Mesenchymal stem cell (in vitro differentiated cells and primary cell): ENCODE data around the gene E2F2.

Source experiments
- DNase-seq: peaks from one replicate; pipeline ENCODE4 v3.0.0-alpha.2; 2013
- H2AFZ ChIP-seq: one replicate; pipeline ENCODE4 v1.6.1; 2013; ENCODE audit warnings: low read depth, mild to moderate bottlenecking, control low read depth, inconsistent platforms, low read length, moderate library complexity
- H2AK5ac ChIP-seq: 2 replicates; pipeline ENCODE4 v1.6.1; 2013; ENCODE audit warnings: low read length, moderate library complexity, mild to moderate bottlenecking, inconsistent platforms; ENCODE audit not compliant: severe bottlenecking
- H2BK120ac ChIP-seq: one replicate; pipeline ENCODE4 v1.6.1; 2013; ENCODE audit warnings: low read depth, mild to moderate bottlenecking, inconsistent platforms, low read length, moderate library complexity
- H2BK12ac ChIP-seq, 2 experiments: one replicate each; pipeline ENCODE4 v1.6.1; 2013; ENCODE audit warnings: inconsistent platforms in 2 of 2, low read length in 2 of 2, mild to moderate bottlenecking in 2 of 2, moderate library complexity in 2 of 2, control low read depth in 1 of 2
- H2BK15ac ChIP-seq: one replicate; pipeline ENCODE4 v1.6.1; 2013; ENCODE audit warnings: mild to moderate bottlenecking, low read depth, inconsistent platforms; ENCODE audit not compliant: poor library complexity, severe bottlenecking
- H2BK5ac ChIP-seq: 2 replicates; pipeline ENCODE4 v1.6.1; 2013; ENCODE audit warnings: low read depth, mild to moderate bottlenecking, low read length, control low read depth, inconsistent platforms; ENCODE audit not compliant: poor library complexity, severe bottlenecking
- H3K14ac ChIP-seq, 2 experiments: one replicate each; pipeline ENCODE4 v1.6.1; 2013; ENCODE audit warnings: inconsistent platforms in 2 of 2, low read length in 2 of 2, control low read depth in 1 of 2, mild to moderate bottlenecking in 1 of 2, moderate library complexity in 1 of 2
- H3K18ac ChIP-seq, 2 experiments: one replicate each; pipeline ENCODE4 v1.6.1; 2013; ENCODE audit warnings: inconsistent platforms in 2 of 2, low read length in 2 of 2, control low read depth in 1 of 2, low read depth in 1 of 2, mild to moderate bottlenecking in 1 of 2
- H3K23ac ChIP-seq, 2 experiments: one replicate each; pipeline ENCODE4 v1.6.1; 2013; ENCODE audit warnings: inconsistent platforms in 2 of 2, low read length in 2 of 2, mild to moderate bottlenecking in 2 of 2, moderate library complexity in 2 of 2, control low read depth in 1 of 2
- H3K27ac ChIP-seq: 2 replicates; pipeline ENCODE4 v1.5.1; 2013; ENCODE audit warnings: mild to moderate bottlenecking, moderate library complexity, low read length, control low read depth, inconsistent platforms; ENCODE audit not compliant: poor library complexity, severe bottlenecking
- H3K27me3 ChIP-seq, 2 experiments: 2 replicates each; pipeline versions ENCODE4 v1.6.1 to v1.7.0; 2013; ENCODE audit warnings: low read length in 2 of 2, mild to moderate bottlenecking in 2 of 2, moderate library complexity in 2 of 2, control low read depth in 1 of 2, inconsistent platforms in 1 of 2; ENCODE audit not compliant: control insufficient read depth in 1 of 2, insufficient read depth in 1 of 2
- H3K36me3 ChIP-seq, 2 experiments: 2 replicates each; pipeline versions ENCODE4 v1.6.1 to v1.7.0; 2013; ENCODE audit warnings: low read length in 2 of 2, control low read depth in 1 of 2, inconsistent platforms in 1 of 2, low read depth in 1 of 2, mild to moderate bottlenecking in 1 of 2; ENCODE audit not compliant: insufficient read depth in 2 of 2, control insufficient read depth in 1 of 2
- H3K4ac ChIP-seq, 2 experiments: one replicate each; pipeline ENCODE4 v1.6.1; 2013; ENCODE audit warnings: inconsistent platforms in 2 of 2, low read length in 2 of 2, mild to moderate bottlenecking in 2 of 2, moderate library complexity in 2 of 2, control low read depth in 1 of 2, low read depth in 1 of 2
- H3K4me1 ChIP-seq: 2 replicates; pipeline ENCODE4 v1.6.1; 2013; ENCODE audit warnings: low read depth, low read length, control low read depth; ENCODE audit not compliant: control insufficient read depth, insufficient read depth
- H3K4me2 ChIP-seq: 2 replicates; pipeline ENCODE4 v1.6.1; 2013; ENCODE audit warnings: low read length, mild to moderate bottlenecking, inconsistent platforms; ENCODE audit not compliant: poor library complexity, severe bottlenecking
- H3K4me3 ChIP-seq, 2 experiments: 2 replicates each; pipeline versions ENCODE4 v1.5.1 to v1.7.0; 2013; ENCODE audit warnings: low read length in 2 of 2, mild to moderate bottlenecking in 2 of 2, control low read depth in 1 of 2, low read depth in 1 of 2; ENCODE audit not compliant: insufficient read depth in 1 of 2
- H3K79me1 ChIP-seq: replicated peaks from 2 replicates; pipeline ENCODE4 v1.6.1; 2013; ENCODE audit warnings: mild to moderate bottlenecking, control low read depth, low read length, inconsistent platforms; ENCODE audit not compliant: poor library complexity, severe bottlenecking
- H3K9ac ChIP-seq: 2 replicates; pipeline ENCODE4 v1.7.0; 2013; ENCODE audit warnings: mild to moderate bottlenecking, low read length, moderate library complexity
- H3K9me3 ChIP-seq: 2 replicates; pipeline ENCODE4 v1.7.0; 2013; ENCODE audit warnings: mild to moderate bottlenecking, low read length; ENCODE audit not compliant: control insufficient read depth
- H4K8ac ChIP-seq: one replicate; pipeline ENCODE4 v1.6.1; 2013; ENCODE audit warnings: inconsistent platforms, mild to moderate bottlenecking, low read length, moderate library complexity
- H4K91ac ChIP-seq: one replicate; pipeline ENCODE4 v1.6.1; 2013; ENCODE audit warnings: mild to moderate bottlenecking, low read length, inconsistent platforms
- WGBS: methylation state at CpG from one replicate; pipeline ENCODE4 v1.1.7; 2013; ENCODE audit warnings: mixed read lengths; 5-methylcytosine and 5-hydroxymethylcytosine counted together

Gene E2F2

DNA sequence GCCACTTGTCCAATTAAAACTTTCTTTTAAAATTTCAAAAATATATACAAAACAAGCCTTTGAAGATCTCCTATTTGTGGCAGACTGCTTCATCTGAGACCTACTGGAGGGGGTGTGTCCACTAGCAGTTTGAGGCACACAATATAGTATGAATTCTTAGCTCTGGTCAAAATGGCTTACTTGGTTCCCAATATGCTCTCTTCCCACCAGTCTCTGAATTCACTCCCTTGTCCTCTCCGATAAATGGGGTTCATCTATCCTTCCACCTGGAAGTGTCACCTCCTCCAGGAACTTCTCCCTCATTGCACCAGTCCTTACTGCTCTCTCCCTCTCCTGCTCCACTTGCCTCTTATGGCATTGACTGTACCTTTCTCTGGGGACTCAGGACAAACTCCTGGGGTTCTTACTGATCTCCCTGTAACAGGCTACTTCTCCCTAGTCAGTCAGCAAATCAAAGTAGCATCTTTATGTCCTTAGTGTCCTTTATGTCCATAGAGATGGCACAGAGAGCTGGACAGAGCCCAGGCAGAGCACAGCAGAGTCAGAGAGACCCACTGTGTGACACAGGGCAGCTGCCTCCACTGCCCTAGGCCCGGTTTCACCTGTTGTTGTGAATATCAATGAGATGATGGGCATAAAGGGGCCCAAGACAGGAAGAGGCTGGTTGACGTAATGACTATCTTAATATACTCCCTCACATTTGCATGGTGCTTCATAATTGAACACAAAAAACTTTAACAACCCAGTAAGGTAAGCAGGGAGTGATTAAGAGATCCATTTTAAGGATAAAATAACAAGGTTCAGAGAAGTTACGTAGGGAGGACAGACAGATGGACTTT, 50.6 kb downstream of the E2F2 start:
- Histone ChIP-seq H4K91ac (no peak overlapping the region), H4K8ac (no peak overlapping the region), H2AK5ac (no peak overlapping the region), H3K9me3 (no peaks in the 10 kb centered on the region), H2BK5ac (no peak overlapping the region), H3K14ac (no peak overlapping the region), H2BK12ac (peak overlapping the region in 1 of 2 experiments; percentile 16), H3K4me1 (peaks cover 15% of the 10 kb centered on the region), H3K18ac (no peak overlapping the region), H3K27ac (no peak overlapping the region), H3K79me1 (peaks cover 33% of the 10 kb centered on the region), H2BK120ac (no peak overlapping the region), H3K4ac (peak overlapping the region in 1 of 2 experiments; percentile 13), H2BK15ac (no peak overlapping the region), H3K4me3 (no peak overlapping the region), H3K36me3 (peaks cover 4 to 24% of the 10 kb centered on the region in 2 experiments), H2AFZ (no peak overlapping the region), H3K27me3 (no peaks in the 10 kb centered on the region), H3K4me2 (no peak overlapping the region), H3K23ac (peak overlapping the region in 1 of 2 experiments; percentile 23), H3K9ac (peak overlapping the region; percentile 79)
- 97% methylated on average over 2 of the region's 4 CpGs for WGBS
- DNase-seq = no peak

DNA sequence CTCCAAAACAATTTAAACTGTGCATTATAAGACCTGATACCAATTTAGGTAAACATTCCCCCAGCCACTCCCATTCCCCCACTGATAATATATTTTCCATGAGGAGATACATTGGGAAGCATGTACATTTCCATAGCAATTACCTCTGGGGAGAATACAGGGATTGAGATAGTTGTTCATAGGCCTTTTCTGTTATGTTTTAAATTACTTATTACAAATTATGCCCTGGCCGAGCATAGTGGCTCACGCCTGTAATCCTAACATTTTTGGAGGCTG, 51.4 kb downstream of the E2F2 start:
- Histone ChIP-seq H3K23ac (no peak overlapping the region), H4K91ac (no peak overlapping the region), H4K8ac (no peak overlapping the region), H3K9me3 (no peaks in the 10 kb centered on the region), H3K79me1 (peaks cover 38% of the 10 kb centered on the region), H2BK5ac (no peak overlapping the region), H2BK120ac (no peak overlapping the region), H3K36me3 (peaks cover 4 to 24% of the 10 kb centered on the region in 2 experiments), H3K9ac (peak overlapping the region; percentile 79), H3K4me2 (no peak overlapping the region), H3K4ac (no peak overlapping the region), H2BK12ac (no peak overlapping the region), H3K4me3 (peak overlapping the region in 1 of 2 experiments; percentile 34), H3K27ac (no peak overlapping the region), H2AK5ac (no peak overlapping the region), H2BK15ac (no peak overlapping the region), H2AFZ (no peak overlapping the region), H3K4me1 (peaks cover 15% of the 10 kb centered on the region), H3K14ac (no peak overlapping the region), H3K27me3 (no peaks in the 10 kb centered on the region), H3K18ac (no peak overlapping the region)
- no peak for DNase-seq
- WGBS = 100% methylated on average over 2 of the region's 2 CpGs

DNA sequence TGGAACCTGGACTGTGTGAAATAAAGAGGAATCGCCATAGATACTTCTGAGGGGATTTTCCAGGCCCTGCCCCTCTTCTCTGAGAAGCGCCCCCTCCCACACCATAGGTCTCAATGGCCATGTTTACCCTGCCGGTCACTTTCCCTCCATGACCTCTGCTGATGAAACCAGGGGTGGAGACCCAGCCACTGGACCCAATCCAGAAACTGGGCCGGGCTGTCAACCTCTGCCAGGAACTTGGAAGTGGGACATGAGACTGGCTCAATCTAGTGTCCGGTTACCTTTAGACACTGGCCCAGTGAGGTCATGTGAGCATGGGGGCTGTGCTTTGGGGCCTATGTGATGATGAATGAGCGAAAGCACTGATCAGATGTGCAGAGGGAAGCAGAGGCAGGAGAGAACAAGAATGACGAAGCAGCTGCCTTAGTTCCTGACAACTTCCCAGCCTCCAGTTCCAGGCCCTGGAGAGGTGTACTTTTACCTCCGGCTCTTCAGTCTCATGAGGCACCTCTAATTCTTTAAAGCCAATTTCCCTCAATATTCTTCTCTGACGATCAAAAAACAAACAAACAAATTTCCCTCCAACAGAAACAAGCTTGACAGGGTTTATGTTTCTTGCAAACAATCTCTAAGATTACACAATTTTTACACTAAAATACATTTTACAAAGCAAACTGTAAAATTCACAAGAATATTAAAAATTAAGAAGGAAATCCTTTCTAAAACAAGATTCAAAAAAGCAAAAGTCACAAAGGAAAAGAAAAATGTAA, 52.0 kb downstream of the E2F2 start:
- no peak overlapping the region for H3K23ac ChIP-seq
- H3K4me1 ChIP-seq = peaks cover 15% of the 10 kb centered on the region
- H3K27ac ChIP-seq = no peak overlapping the region
- no peaks in the 10 kb centered on the region for H3K9me3 ChIP-seq
- peak; percentile 67 for DNase-seq
- H3K18ac ChIP-seq = no peak overlapping the region
- no peak overlapping the region for H2AK5ac ChIP-seq
- peaks cover 4 to 24% of the 10 kb centered on the region in 2 experiments for H3K36me3 ChIP-seq
- no peak overlapping the region for H3K14ac ChIP-seq
- H2BK120ac ChIP-seq = no peak overlapping the region
- H2BK15ac ChIP-seq = no peak overlapping the region
- WGBS = 76% methylated on average over 9 of the region's 9 CpGs
- H3K4ac ChIP-seq = peak overlapping the region in 1 of 2 experiments; percentile 21
- H3K9ac ChIP-seq = peak overlapping the region; percentile 79
- H3K27me3 ChIP-seq = no peaks in the 10 kb centered on the region
- H3K4me3 ChIP-seq = peak overlapping the region in 1 of 2 experiments; percentile 50
- H4K8ac ChIP-seq = no peak overlapping the region
- H3K4me2 ChIP-seq = no peak overlapping the region
- H3K79me1 ChIP-seq = peaks cover 41% of the 10 kb centered on the region
- H4K91ac ChIP-seq = no peak overlapping the region
- H2BK12ac ChIP-seq = no peak overlapping the region
- no peak overlapping the region for H2BK5ac ChIP-seq
- H2AFZ ChIP-seq = no peak overlapping the region
